GM12892 (cell line): ENCODE results near the gene TBXAS1.

Experiments used
- POLR2A ChIP-seq: IDR thresholded peaks from 2 replicates; pipeline ENCODE4 v1.6.1; 2011; ENCODE audit warnings: low read depth, low read length, control low read depth
- POLR2AphosphoS5 ChIP-seq: IDR thresholded peaks from 2 replicates; pipeline ENCODE4 v1.6.1; 2011; ENCODE audit warnings: low read depth, low read length, control low read depth

DNA sequence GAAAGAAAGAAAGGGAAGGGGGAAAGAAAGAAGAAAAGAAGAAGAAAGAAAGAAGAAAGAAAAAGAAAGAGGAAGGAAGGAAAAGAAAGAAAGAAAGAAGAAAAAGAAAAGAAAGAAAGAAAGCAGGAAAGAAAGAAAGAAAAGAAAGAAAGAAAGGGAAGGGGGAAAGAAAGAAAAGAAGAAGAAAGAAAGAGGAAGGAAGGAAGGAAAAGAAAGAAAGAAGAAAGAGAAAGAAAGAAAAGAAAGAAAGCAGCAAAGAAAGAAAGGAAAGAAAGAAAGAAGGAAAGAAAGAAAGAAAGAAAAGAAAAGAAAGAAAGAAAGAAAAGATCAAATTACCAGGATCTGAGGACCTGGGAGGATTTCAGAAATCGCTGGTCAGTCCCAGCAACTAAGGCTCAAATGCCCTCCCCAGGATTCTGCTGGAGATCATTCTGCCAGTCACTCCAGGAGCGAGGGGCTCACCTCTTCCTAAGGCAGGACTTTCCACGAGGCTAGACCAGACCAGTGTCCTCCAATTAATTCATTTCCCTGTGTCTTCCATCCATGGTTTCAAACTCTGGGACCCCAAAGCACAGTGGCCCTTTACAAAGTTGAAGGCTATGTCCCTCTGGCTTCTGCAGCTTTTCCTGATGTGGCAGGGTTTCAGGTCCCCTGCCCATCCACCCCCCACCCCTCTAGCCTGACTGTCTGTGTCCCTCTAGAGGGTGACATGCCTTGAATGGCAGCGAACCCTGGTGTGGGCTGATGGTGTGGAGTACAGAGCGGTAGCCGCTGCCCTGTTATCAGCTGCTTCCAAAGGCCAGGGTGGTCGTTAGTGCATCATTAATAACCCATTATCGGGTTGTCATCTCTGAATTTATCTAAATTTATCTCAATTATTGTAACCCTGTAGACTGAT lies 155.8 kb downstream of the TBXAS1 start:
- TF ChIP-seq POLR2A, result no peak
- TF ChIP-seq POLR2AphosphoS5, result no peak
